NCI-H510A treated with DMSO at 0.1 percent for 48 hours (cell line): ENCODE results near the gene B9D2.
"Not testable (repeated sequence)": the region's sequence is repeated elsewhere in the genome, so short reads cannot be mapped to it uniquely, and the experiment has no call there.

Source experiments
- DNase-seq: peaks from one replicate; lab custom pipeline; 2025; lab: John Stamatoyannopoulos, UW

B9D2 gene

DNA sequence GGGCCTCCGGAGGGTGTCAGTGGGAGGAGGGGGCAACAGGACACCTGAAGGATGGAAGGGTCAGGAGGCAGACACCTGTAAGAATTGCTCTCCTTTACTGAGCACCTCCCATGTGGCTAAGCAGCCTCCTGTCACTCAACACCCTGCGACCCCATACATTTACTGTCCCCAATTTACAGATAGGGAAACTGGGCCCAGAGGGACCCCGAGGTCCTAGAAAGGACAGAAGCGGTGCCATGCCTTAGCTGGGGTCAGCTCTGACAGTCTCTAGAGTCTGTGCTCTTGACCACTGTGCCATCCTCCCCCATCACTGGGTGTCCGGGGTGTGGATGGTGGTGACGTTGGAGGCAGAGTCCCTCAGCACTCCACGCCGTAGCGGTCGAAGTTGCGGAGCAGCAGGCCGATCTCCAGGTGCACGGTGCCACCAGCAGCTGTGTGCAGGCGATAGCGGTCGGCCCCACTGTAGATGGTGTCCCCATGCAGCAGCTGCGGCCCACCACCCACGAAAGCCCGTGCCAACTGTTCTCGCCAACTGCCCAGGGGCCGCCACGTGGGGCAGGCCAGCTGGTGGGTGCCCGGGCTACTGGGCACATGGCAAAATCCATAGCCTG lies 9.5 kb downstream of the B9D2 start:
- DNase-seq: no peak

DNA sequence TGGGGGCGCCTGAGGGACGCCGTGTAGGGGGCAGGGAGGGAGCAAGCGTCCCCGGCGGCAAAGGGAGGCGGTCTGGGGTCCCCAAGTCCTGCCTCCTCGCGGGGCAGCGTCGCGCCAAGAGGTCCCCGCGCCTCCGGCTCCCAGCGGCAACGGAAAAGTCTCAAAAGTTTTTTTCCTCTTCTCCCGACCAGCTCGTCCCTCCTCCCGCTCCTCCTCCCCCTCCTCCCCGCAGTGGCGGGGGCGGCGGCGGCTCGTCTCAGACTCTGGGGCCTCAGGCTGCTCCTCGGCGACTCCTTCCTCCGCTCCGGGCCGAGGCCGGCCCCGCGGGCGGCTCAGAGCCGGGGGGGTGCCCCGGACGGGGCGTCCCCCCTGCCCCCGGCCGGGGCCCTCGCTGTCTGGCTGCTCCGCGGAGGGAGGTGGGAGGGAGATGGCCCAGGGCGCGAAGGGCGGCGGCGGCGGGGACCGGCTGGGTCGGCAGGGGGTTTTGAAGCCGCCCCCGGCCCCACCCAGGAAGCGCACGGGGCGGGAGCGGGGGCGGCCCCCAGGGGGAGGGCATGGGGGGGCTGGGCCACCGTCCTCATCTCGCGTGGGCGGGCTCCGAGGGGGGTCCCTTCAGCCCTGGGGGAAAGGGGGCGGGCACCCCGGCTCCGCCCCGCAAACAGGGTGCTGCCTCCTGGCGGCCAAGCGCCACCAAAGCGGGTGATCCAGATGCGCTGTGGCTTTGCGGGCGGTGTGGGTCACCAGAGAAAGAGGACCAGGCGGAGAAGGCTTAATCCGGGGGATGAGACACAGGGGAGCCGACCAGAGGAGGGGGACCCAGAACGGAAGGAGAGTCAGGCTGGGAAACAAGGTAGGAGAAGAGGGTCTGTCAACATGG lies 10.2 kb downstream of the B9D2 start, which contains the start of gene TGFB1:
Gene TGFB1, minus strand, starts transcription at position 457 of the 877 bp plus-strand sequence. CDS start 878 bp downstream, outside the sequence.
- peak; percentile 52 for DNase-seq

DNA sequence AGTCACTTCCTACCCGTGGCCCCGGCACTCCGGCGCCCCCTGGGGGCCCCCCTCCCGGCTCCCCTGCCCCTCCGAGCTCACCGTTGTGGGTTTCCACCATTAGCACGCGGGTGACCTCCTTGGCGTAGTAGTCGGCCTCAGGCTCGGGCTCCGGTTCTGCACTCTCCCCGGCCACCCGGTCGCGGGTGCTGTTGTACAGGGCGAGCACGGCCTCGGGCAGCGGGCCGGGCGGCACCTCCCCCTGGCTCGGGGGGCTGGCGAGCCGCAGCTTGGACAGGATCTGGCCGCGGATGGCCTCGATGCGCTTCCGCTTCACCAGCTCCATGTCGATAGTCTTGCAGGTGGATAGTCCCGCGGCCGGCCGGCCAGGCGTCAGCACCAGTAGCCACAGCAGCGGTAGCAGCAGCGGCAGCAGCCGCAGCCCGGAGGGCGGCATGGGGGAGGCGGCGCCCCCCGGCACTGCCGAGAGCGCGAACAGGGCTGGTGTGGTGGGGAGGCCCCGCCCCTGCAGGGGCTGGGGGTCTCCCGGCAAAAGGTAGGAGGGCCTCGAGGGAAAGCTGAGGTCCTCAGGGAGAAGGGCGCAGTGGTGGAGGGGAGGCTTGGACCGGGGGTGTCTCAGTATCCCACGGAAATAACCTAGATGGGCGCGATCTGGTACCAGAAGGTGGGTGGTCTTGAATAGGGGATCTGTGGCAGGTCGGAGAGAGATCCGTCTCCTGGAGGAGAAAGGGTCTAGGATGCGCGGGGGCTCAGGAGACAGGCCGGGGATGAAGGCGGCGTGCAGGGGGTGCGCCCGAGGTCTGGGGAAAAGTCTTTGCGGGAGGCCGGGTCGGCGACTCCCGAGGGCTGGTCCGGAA lies 11.1 kb downstream of the B9D2 start:
- DNase-seq: peak; percentile 49

DNA sequence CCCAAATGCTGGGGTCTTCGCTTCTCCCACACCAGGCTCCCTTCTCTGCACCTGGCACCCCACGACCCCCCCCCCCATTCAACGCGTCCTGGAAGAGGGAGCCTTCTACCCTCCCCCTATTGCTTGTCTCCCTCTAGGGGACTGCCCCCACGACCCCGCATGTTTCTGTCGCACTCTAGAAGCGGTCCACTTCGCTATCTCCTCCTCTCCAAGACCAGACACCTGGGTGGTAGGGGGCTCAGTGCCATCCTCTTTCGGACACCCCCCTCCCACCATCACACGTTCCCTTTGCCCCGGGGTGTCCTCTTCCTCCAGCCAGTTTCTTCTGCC lies 11.7 kb downstream of the B9D2 start:
- no peak for DNase-seq

DNA sequence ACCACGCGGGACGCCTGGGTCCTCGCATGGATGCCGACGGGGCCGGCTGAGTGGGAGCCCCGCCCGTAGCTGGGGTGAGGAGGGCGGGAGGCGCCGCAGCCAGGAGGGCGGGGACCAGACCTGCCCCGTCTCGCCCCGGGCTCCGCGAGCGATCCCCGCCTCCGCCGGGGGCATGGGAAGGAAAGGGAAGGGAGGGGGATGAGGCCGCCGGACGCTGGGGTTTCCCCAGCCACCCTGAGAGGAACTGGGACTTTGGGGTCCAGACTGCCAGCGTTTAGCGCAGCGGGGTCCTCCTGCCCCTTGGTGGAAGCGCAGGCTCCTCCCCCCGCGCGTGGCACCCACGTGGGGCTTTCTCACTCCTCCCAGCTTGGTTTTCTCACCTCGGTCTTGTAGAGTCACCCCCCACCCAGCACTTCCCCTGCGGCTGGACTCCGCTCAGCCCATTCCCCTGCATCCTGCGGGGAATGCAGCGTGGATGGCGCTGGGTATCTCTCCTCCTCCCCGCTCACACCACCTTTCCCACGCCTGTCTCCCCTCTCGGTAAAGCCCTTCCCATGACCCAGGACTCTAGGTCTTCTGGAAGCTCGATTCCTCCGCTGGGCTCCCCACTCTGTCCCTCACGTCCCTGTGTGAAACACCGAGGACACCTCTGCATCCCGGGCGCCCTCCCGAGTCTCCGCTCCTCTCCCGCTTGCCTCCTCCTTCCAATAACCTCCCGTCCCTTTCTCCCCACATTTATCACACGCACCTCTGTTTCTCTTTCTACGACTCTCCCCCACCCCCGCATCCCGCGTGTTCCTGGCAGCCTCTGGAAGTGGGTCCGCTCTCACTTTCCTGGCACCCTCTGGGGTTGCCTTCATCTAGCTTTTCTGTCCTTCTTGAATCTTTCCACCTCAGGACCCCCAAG lies 12.4 kb downstream of the B9D2 start:
- DNase-seq: no peak

DNA sequence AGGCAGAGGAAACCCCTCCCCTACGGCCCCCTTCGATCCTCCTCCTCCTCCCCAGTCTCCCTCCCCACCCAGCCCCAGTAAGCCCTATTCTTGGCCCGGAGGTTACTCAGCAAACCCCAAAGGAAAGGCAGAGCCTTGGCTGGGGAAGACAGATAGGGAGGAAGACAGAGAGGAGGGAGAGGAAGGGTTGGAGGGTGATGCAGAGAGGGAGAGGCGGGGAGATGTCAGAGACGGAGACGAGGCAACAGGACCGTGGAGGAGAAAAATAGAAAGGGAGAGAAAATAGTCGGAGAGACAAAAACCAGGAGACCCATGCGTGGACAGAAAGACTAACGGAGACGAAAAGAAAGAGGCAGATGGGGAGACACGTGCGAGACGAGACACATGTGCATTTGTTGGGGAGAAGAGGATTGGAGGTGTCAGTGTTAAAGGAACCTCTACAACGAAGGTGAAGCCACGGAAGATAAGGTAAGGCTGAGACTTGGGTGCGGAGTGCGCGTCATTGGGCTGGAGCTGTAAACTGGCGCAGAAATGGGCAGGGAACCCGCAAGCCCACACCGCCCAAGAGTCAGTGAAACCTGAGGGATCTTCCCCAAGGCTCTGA lies 13.1 kb downstream of the B9D2 start:
- DNase-seq: no peak

DNA sequence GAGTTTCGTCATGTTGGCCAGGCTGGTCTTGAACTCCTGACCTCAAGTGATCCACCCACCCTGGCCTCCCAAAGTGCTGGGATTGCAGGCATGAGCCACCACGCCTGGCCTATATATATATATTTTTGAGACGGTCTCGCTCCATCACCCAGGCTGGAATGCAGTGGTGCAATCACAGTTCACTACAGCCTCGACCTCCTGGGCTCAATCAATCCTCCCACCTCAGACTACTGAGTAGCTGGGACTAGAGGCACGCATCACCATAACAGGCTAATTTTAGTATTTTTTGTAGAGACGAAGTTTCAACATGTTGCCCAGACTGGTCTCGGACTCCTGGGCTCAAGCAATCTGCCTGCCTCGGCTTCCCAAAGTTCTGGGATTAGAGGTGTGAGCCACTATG lies 17.0 kb downstream of the B9D2 start:
- not testable (repeated sequence) for DNase-seq

DNA sequence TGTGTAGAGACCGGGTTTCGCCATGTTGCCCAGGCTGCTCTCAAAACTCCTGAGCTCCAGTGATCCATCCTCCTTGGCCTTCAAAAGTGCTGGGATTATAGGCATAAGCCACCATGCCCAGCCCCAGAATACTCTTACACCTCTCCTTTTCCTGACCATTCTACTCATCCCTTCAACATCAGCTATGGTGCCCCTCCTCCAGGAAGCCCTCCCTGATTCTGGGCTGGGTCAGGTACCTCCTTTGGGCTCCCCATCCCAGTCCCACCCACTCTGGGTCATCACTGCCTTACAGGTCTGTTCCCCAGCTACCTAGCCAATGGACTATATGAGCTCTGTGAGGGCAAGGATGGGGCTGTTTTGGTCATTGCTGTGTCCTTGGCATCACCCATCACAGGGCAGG lies 19.8 kb downstream of the B9D2 start:
- no peak for DNase-seq

DNA sequence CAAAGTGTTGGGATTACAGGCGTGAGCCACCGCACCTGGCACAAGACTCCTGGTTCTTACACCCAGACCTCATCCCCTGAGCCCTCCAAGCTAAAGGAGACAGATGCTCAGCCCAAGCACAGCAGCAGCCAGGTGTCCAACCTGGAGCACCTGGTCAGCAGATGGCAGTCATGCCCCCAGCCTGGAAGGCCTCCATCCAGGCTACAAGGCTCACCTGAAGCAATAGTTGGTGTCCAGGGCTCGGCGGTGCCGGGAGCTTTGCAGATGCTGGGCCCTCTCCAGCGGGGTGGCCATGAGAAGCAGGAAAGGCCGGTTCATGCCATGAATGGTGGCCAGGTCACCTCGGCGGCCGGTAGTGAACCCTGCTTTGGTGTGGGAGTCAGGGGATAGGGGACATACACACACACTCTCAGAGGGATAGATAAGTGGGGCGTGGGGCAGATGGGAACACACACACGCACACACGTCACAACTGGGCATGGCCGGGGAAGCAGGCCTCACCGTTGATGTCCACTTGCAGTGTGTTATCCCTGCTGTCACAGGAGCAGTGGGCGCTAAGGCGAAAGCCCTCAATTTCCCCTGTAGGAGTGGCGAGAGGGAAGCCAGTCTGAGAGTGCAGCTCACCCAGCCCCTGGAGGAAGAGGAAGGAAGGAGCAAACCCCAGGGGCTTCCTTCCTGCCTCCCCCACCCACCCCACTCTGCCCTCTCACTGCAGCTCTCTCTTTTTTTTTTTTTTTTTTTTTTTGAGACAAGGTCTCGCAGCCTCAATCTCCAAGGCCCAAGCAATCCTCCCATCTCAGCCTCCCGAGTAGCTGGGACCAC lies 22.1 kb downstream of the B9D2 start:
- peak; percentile 27 for DNase-seq

DNA sequence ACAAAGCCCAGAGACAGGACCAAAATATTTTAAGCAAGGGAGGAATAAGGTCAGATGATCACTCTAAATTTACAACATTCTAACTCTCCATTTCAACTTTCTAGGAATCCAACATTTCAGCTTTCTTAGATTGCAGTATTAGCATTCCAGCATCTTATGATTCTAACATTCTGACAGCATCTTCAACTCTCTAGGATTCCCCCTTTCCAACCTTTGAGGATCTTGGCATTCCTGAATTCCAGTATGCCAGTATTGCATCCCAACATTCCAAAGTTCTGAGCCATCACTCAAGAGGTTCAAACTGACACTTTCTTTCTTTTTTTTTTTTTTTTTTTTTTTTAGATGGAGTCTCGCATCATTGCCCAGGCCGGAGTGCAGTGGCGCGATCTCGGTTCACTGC lies 24.0 kb downstream of the B9D2 start:
- DNase-seq: no peak

DNA sequence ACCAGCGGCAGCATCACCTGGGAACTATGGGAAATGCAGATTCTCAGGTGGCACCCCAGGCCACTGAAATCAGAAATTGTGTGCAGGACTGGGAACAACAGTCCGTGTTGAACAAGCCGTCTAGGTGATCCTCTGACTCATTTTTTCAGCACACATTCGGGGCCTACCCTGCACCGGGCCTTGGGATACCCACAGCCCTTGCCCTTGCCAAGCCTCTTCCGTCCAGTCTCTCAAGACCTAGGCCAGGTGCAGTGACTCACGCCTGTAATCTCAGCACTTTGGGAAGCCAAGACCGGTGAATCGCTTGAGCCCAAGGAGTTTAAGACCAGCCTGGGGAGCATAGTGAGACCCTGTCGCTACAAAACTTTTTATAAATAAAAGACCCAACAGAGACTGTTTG lies 28.5 kb downstream of the B9D2 start:
- no peak for DNase-seq

DNA sequence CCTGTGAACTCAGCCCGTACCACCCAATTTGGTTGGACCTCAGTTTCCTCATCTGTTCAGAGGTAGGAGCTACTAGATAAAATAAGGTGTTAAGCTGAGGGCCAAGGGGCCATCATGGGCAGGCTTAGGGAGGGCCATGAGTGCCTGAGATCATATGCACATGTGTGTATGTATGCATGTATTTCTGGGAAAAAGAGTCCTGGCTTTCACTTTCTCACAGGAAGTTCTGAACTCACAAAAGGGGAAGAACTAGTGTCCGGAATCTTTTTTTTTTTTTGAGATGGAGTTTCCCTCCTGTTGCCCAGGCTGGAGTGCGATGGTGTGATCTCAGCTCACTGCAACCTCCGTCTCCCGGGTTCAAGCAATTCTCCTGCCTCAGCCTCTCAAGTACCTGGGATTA lies 29.2 kb downstream of the B9D2 start:
- DNase-seq: no peak

DNA sequence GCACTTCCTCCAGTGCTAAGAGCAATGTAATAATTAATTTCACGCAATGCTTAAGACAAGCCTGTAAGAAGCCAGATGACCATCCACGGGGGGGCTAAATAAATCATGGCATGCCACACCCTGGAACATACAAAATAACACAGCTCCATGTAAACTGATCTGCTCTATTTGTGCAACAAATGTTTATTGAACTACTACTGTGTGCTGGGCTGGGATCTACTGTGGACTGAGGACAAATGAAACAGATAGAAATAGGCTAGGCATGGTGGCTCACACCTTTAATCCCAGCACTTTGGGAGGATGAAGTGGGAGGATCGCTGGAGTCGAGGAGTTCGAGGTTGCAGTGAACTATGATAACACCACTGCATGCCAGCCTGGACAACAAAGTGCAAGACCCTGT lies 31.5 kb downstream of the B9D2 start:
- DNase-seq: no peak

DNA sequence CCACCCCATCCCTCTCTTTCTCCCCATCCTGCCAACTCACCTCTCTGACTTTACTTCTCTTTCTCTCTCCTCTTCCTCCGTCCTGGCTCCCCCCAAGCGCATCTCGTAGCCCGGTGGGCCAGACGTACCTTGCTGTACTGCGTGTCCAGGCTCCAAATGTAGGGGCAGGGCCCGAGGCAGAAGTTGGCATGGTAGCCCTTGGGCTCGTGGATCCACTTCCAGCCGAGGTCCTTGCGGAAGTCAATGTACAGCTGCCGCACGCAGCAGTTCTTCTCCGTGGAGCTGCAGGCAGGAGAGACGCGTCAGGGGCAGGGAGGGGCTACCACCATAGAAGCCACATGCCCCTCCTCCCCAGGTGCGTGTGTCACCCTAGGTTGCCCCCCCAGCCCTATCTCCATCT lies 31.9 kb downstream of the B9D2 start:
- no peak for DNase-seq

DNA sequence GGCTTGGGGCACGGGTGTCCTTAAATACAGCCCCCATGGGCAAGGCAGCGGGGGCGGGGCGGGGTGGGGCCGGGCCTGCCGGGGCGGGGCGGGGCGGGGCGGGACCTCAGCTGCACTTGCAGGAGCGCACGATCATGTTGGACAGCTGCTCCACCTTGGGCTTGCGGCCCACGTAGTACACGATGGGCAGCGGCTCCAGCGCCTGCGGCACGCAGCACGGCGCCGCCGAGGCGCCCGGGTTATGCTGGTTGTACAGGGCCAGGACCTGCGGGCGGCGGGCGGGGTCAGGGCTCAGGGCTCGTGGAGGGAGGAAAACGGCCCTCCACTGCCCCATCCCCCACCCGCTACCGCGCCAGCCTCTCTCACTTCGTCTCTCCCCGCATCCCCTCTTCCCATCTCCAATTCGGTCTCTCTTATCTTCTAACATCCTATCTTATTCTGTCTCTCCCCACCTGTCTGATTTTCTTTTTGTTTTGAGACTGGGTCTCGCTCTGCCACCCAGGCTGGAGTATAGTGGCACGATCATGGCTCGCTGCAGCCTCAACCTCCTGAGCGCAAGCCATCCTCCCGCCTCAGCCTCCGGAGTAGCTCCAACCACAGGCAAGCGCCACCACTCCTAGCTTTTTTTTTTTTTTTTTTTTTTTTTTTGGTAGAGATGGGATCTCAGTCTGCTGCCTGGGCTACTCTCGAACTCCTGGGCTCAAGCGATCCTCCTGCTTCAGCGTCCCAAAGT lies 32.8 kb downstream of the B9D2 start:
- no peak for DNase-seq

DNA sequence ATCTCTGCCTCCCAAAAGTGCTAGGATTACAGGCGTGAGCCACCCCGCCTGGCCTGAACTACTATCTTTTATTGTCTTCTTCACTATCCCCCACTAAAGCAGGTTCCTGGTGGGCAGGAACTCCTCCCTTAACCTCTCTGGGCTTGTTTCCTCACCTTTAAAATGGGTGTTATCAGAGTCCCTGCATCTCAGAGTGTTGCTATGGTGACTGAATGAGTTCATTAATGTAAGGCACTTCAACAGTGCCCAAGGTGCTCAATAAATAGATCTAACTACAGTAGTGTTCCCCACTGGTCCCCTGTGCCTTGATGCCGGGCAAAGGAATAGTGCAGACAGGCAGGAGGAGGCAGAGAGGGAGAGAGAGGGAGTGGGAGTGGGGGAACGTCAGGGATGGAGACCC lies 33.5 kb downstream of the B9D2 start:
- no peak for DNase-seq

DNA sequence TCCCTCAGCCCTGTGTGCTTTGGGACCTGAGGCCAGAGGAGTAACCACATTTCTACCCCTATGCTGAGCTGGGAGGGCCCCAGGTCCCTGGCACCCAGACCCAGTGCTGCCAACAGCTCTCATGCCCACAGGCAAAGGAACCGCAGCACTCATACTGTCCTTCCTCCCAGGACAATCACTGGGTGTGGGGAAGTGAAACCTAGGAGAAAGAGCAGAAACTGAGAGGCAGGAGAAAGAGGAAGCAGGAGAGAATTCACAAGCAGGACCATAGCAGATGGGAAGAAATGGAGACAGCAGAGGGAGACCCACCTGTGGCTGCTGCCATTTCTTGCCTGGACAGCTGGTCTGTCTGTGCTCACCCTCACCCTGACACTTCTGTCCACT lies 35.1 kb downstream of the B9D2 start:
- DNase-seq: no peak

DNA sequence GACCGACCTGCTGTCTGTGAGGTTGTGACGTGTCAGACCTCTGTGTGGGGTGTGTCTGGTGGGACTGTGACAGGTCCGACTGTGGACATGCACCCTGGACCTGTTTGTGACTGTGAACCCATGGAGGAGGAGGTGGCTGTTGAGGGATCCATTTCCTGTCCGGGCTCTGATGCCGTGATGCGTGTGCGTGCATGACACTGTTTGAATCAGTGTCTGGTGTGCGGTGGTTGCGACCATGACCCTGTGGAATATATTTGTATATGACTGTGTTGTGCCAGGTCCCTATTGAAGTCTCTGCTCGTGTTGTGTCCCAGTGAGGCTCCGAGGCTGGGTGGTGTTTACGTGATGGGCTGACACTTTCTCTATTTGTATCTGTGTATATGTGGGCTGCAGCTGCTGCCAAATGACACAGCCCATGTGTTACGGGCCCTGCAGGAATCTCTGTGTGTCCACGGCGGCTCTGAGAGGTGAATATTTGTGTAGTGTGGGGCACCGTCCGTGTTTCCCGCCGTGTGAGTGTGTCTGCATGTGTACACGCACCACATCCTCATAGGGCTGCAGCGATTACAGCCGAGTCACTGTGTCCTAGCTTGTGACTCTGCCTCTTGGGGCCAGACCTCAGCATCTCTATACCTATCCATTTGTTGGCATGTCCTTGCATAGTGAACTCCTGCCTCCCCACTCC lies 35.6 kb downstream of the B9D2 start:
- DNase-seq: no peak

DNA sequence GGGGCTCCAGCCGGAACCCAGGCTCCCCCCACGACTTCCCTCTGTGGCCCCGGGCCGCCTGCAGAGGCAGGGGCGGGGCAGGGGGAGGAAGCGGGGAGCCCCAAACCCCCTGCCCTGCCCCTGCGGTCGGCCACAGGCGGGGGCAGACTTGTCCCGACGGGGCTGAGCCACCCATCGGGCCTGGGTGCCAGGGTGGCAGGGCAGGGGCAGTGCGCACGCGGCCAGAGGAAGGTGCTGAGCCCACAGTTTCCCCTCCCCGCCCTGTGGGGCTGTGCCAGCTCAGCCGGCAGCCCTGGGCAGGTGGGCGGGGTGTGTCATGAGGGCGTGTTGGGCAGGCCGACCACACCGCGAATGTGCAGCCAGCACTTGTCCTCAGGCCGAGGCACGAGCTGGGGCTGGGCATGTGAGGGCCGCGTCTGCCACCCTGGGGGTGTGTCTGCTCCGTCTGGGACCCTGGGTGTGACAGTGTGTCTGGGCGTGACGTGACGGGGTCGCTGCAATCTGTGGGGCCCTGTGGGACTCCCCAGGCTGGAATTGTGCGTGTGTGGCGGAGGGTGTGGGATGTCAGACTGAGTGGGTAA lies 36.3 kb downstream of the B9D2 start:
- DNase-seq: peak; percentile 19
